GM18498 (cell line): ENCODE measurements around the gene MRPL52.
"Not testable (repeated sequence)": the region's sequence is repeated elsewhere in the genome, so short reads cannot be mapped to it uniquely, and the experiment has no call there.

Source experiments
- ATAC-seq: cut with Tn5 transposase; IDR thresholded peaks from one replicate; pipeline ENCODE4 v1.9.1; 2021; ENCODE audit warnings: mild to moderate bottlenecking, moderate library complexity; ENCODE audit not compliant: unreplicated experiment

The MRPL52 gene

DNA sequence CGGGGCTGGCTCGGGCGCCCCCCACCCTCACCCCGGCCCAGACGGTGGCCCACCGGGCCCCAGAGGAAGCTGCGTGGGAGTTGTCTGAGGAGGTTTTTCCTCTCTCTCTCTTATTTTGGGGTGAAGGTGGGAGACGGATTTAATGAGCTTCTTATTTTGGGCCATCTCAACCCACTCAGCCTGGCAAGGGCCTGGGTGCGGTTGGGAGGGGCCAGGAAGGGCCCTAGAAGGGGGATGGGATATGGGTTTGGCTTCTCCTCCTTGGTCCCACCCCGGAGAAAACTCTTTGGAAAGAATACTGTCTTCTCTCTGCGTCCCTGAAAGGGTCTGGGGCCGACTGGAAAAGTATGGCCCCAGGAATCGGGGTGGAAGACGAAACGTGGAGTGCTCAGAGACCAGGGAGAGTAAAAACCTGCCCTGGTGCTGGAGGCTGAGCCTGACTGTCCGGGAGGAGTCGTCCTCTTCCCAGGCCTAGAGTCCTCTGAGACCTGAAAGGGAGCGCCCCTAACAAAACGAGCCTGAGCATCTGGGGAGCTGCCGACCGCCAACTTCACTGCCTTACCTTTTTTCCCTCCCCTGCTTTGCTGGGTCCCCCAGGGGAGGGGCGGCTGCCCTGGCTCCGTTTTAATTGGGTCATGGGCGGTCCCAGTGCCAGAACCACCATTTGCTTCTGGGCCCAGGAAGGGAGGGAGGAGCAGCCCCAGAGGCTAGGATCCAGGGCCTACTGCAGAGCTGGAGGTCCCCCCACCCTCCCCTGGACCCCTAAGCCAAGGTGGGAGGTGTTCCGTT, 8.3 kb downstream of the MRPL52 start:
- ATAC-seq: no peak

GRCh38 chr14:22838631-22839041, 8.9 kb downstream of the MRPL52 start:
- ATAC-seq: no peak

- ATAC-seq: no peak
These were observed 9.6 kb downstream of the MRPL52 start for GRCh38 chr14:22839159-22839779.

- ATAC-seq: no peak
These were observed 11.6 kb downstream of the MRPL52 start for GRCh38 chr14:22841311-22841710.

DNA sequence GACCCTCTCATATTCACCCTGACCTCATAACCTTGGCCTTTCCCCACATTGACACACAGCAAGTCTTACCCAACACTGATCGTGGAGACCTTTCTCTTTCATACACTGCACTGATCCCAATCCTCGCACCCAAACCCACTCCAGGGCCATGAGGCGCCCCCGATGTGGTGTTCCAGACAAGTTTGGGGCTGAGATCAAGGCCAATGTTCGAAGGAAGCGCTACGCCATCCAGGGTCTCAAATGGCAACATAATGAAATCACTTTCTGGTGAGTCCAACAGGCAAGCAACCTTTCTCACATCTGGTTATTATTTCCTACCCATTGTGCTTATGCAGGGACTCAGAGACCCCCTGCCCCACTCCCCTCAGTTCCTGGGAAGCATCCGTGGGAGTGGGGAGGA, 12.1 kb downstream of the MRPL52 start:
- no peak for ATAC-seq

- ATAC-seq: no peak
These were observed 12.8 kb downstream of the MRPL52 start for GRCh38 chr14:22842211-22843122.

DNA sequence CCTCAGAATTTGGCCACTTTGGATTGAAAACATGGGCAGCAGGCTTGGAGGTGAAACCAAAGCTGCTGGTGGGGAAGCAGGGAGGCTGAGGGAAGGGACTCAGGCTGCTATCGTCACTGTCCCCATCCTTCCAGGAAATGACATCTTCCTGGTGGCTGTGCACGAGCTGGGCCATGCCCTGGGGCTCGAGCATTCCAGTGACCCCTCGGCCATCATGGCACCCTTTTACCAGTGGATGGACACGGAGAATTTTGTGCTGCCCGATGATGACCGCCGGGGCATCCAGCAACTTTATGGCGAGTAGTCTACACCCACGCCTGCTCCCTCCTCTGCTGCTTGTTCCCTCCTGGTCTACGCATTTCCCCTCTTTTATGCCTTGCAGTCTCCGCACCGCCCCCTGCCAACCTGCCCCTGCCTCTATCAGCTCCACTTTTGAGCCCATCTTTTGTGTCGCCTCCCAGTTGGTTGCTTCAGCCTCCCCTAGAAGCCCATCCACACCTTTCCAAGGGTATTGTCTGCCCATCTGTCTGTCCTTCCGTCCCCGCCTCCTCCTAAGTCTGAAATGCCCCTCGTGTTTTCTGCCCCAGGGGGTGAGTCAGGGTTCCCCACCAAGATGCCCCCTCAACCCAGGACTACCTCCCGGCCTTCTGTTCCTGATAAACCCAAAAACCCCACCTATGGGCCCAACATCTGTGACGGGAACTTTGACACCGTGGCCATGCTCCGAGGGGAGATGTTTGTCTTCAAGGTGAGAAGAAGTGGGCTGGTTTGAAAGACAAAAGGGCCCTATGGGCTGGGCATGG, 13.6 kb downstream of the MRPL52 start:
- no peak for ATAC-seq

DNA sequence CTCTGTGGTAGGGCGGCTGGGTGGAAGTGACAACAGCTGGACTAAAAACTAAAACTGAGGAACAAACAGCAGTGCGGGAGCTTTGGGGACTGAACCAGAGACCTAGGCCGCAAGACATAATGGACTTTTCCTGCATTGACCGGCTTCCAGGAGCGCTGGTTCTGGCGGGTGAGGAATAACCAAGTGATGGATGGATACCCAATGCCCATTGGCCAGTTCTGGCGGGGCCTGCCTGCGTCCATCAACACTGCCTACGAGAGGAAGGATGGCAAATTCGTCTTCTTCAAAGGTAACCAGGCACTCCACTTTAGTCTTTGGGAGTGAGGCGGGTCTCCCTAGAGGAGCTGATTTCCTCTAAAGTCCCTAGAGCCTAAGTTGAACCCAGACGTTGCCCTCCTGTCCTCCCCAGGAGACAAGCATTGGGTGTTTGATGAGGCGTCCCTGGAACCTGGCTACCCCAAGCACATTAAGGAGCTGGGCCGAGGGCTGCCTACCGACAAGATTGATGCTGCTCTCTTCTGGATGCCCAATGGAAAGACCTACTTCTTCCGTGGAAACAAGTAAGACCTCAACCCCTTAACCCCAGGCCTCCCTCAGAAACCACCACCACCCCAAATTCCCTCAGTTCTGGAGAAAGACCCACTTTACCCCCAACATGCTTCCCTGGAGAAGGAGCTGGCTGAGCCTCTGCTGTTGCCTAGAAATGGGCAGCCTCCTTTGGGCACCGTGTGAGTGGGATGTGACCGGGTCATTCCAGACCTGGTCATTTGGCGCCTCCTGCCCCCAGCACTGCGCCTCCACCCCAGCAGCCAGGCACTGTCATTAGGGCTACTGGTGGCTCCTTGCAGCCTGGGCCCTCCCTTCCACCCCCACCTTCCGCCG, 14.8 kb downstream of the MRPL52 start:
- ATAC-seq: no peak

DNA sequence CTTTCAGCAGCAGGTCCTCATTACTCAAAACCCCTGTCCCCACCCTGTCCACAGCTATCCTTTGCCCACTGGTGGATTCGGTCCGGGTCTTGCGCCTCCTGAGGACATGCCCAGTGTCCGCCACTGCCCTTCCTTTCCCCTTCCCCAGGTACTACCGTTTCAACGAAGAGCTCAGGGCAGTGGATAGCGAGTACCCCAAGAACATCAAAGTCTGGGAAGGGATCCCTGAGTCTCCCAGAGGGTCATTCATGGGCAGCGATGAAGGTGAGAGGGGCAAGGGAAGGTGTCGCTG, 15.4 kb downstream of the MRPL52 start:
- ATAC-seq: no peak

GRCh38 chr14:22845821-22846625, 16.3 kb downstream of the MRPL52 start:
- no peak for ATAC-seq

GRCh38 chr14:22846811-22847307, 17.2 kb downstream of the MRPL52 start:
- no peak for ATAC-seq

GRCh38 chr14:22847661-22848341, 18.1 kb downstream of the MRPL52 start:
- no peak for ATAC-seq

GRCh38 chr14:22848351-22849164, 18.9 kb downstream of the MRPL52 start:
- ATAC-seq: no peak

- no peak for ATAC-seq
These were observed 19.6 kb downstream of the MRPL52 start for GRCh38 chr14:22849212-22849819.

DNA sequence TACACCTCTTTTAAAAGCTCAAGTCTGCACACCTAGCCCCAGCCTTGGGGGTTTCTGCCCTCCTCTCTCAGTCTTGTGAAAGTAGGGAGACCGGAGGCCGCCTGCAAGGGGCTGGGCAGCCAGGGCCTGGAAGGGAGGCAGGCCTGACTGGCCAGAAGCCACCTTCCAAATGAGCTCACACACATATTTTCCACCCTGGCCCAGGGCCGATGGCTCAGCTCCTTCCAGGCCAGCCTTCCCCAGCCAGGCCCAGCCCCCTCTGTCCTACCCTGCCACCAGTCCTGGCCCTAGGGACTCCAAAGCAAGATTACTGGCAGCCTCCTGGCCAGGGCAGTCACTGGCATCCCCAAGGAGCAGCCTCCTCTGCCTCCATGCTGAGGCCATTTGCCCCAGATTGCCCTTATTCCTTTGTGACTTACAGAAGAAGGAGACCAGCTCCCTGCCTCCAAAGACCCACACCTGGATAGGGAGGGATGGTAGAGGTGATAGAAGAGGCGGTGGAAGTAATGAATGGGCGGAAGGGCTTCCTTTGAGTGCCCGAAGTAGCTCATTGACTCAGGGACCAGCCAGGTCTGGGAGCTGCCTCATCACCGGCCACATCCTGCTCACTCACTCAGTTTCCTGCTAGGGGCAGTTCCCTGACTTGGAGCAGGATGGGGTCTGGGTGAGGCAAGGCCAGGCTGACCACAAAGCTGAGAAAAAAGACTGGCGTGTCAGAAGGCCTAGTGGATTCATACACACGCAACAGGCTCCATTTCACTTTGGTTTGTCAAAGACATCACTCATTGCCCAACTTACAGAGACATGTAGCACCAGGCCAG, 21.5 kb downstream of the MRPL52 start:
- no peak for ATAC-seq

GRCh38 chr14:22852178-22852577, 22.5 kb downstream of the MRPL52 start:
- not testable (repeated sequence) for ATAC-seq
